Rectal smooth muscle tissue (tissue), 1 donor: ENCODE results near the gene CPED1.

Experiments
- H3K27ac ChIP-seq: one replicate; pipeline ENCODE4 v1.7.0; 2013; ENCODE audit warnings: low read depth, low read length, inconsistent platforms
- H3K27me3 ChIP-seq: one replicate; pipeline ENCODE4 v1.7.0; 2013; ENCODE audit warnings: low read length; ENCODE audit not compliant: control insufficient read depth, insufficient read depth
- H3K36me3 ChIP-seq: one replicate; pipeline ENCODE4 v1.7.0; 2013; ENCODE audit warnings: low read length; ENCODE audit not compliant: control insufficient read depth, insufficient read depth
- H3K4me1 ChIP-seq: one replicate; pipeline ENCODE4 v1.7.0; 2013; ENCODE audit warnings: low read length; ENCODE audit not compliant: control insufficient read depth, insufficient read depth
- H3K4me3 ChIP-seq: one replicate; pipeline ENCODE4 v1.7.0; 2013; ENCODE audit warnings: low read length
- H3K9ac ChIP-seq: one replicate; pipeline ENCODE4 v1.7.0; 2013; ENCODE audit warnings: low read length

Gene CPED1

GRCh38 chr7:121151774-121152221 lies 163.3 kb downstream of the CPED1 start:
- Histone ChIP-seq H3K9ac (no peak overlapping the region), H3K4me1 (no peaks in the 10 kb centered on the region), H3K27ac (no peak overlapping the region), H3K4me3 (no peak overlapping the region), H3K36me3 (no peaks in the 10 kb centered on the region), H3K27me3 (no peaks in the 10 kb centered on the region)

GRCh38 chr7:121153411-121153810 lies 164.9 kb downstream of the CPED1 start:
- Histone ChIP-seq H3K27ac (no peak overlapping the region), H3K4me3 (no peak overlapping the region), H3K9ac (no peak overlapping the region), H3K27me3 (no peaks in the 10 kb centered on the region), H3K36me3 (no peaks in the 10 kb centered on the region), H3K4me1 (no peaks in the 10 kb centered on the region)

- H3K9ac ChIP-seq = no peak overlapping the region
- no peak overlapping the region for H3K27ac ChIP-seq
- no peaks in the 10 kb centered on the region for H3K27me3 ChIP-seq
- H3K36me3 ChIP-seq = no peaks in the 10 kb centered on the region
- H3K4me1 ChIP-seq = no peaks in the 10 kb centered on the region
- no peak overlapping the region for H3K4me3 ChIP-seq
Observed at GRCh38 chr7:121153995-121154394, 165.5 kb downstream of the CPED1 start.

GRCh38 chr7:121156825-121157224 lies 168.3 kb downstream of the CPED1 start:
- Histone ChIP-seq H3K36me3 (no peaks in the 10 kb centered on the region), H3K4me3 (no peak overlapping the region), H3K27me3 (no peaks in the 10 kb centered on the region), H3K4me1 (no peaks in the 10 kb centered on the region), H3K9ac (no peak overlapping the region), H3K27ac (no peak overlapping the region)

- Histone ChIP-seq H3K4me3 (no peak overlapping the region), H3K4me1 (no peaks in the 10 kb centered on the region), H3K36me3 (no peaks in the 10 kb centered on the region), H3K9ac (no peak overlapping the region), H3K27me3 (no peaks in the 10 kb centered on the region), H3K27ac (no peak overlapping the region)
Observed at GRCh38 chr7:121157341-121157751, 168.8 kb downstream of the CPED1 start.

- no peak overlapping the region for H3K27ac ChIP-seq
- no peaks in the 10 kb centered on the region for H3K4me1 ChIP-seq
- H3K27me3 ChIP-seq = no peaks in the 10 kb centered on the region
- H3K4me3 ChIP-seq = no peak overlapping the region
- no peak overlapping the region for H3K9ac ChIP-seq
- H3K36me3 ChIP-seq = no peaks in the 10 kb centered on the region
Observed at GRCh38 chr7:121157885-121158590, 169.5 kb downstream of the CPED1 start.

GRCh38 chr7:121158665-121159064 lies 170.2 kb downstream of the CPED1 start:
- Histone ChIP-seq H3K4me1 (no peaks in the 10 kb centered on the region), H3K27me3 (no peaks in the 10 kb centered on the region), H3K36me3 (no peaks in the 10 kb centered on the region), H3K4me3 (no peak overlapping the region), H3K27ac (no peak overlapping the region), H3K9ac (no peak overlapping the region)

- H3K36me3 ChIP-seq = no peaks in the 10 kb centered on the region
- no peak overlapping the region for H3K4me3 ChIP-seq
- H3K27ac ChIP-seq = no peak overlapping the region
- H3K4me1 ChIP-seq = peaks cover 4% of the 10 kb centered on the region
- no peak overlapping the region for H3K9ac ChIP-seq
- H3K27me3 ChIP-seq = no peaks in the 10 kb centered on the region
Observed at GRCh38 chr7:121159553-121159952, 171.0 kb downstream of the CPED1 start.

- no peak overlapping the region for H3K4me3 ChIP-seq
- peaks cover 4% of the 10 kb centered on the region for H3K4me1 ChIP-seq
- H3K9ac ChIP-seq = no peak overlapping the region
- no peaks in the 10 kb centered on the region for H3K27me3 ChIP-seq
- no peaks in the 10 kb centered on the region for H3K36me3 ChIP-seq
- no peak overlapping the region for H3K27ac ChIP-seq
Observed at GRCh38 chr7:121160150-121161008, 171.9 kb downstream of the CPED1 start.

- Histone ChIP-seq H3K4me3 (no peak overlapping the region), H3K36me3 (no peaks in the 10 kb centered on the region), H3K27me3 (no peaks in the 10 kb centered on the region), H3K4me1 (peaks cover 4% of the 10 kb centered on the region), H3K27ac (no peak overlapping the region), H3K9ac (no peak overlapping the region)
Observed at GRCh38 chr7:121163699-121164098, 175.2 kb downstream of the CPED1 start.

- H3K4me3 ChIP-seq = no peak overlapping the region
- no peaks in the 10 kb centered on the region for H3K36me3 ChIP-seq
- H3K27ac ChIP-seq = no peak overlapping the region
- no peak overlapping the region for H3K9ac ChIP-seq
- no peaks in the 10 kb centered on the region for H3K27me3 ChIP-seq
- peaks cover 4% of the 10 kb centered on the region for H3K4me1 ChIP-seq
Observed at GRCh38 chr7:121164247-121164646, 175.7 kb downstream of the CPED1 start.

GRCh38 chr7:121166916-121167315 lies 178.4 kb downstream of the CPED1 start:
- no peaks in the 10 kb centered on the region for H3K36me3 ChIP-seq
- H3K4me1 ChIP-seq = peaks cover 4% of the 10 kb centered on the region
- H3K27ac ChIP-seq = no peak overlapping the region
- H3K4me3 ChIP-seq = no peak overlapping the region
- no peak overlapping the region for H3K9ac ChIP-seq
- no peaks in the 10 kb centered on the region for H3K27me3 ChIP-seq
